Measurements from ENCODE around the gene IFT57. TPM values are rescaled to one million over a fixed set of nuclear protein-coding genes. Genes with fewer than 3 reads are reported as not detected.

IFT57 gene
- total and polyA plus RNA-seq, 9 of the 15 experiments (the other 6 are each of a cell fraction or from before 2014, with no cell fraction given) = 1.5 to 20.1 (median 9.9) TPM

DNA sequence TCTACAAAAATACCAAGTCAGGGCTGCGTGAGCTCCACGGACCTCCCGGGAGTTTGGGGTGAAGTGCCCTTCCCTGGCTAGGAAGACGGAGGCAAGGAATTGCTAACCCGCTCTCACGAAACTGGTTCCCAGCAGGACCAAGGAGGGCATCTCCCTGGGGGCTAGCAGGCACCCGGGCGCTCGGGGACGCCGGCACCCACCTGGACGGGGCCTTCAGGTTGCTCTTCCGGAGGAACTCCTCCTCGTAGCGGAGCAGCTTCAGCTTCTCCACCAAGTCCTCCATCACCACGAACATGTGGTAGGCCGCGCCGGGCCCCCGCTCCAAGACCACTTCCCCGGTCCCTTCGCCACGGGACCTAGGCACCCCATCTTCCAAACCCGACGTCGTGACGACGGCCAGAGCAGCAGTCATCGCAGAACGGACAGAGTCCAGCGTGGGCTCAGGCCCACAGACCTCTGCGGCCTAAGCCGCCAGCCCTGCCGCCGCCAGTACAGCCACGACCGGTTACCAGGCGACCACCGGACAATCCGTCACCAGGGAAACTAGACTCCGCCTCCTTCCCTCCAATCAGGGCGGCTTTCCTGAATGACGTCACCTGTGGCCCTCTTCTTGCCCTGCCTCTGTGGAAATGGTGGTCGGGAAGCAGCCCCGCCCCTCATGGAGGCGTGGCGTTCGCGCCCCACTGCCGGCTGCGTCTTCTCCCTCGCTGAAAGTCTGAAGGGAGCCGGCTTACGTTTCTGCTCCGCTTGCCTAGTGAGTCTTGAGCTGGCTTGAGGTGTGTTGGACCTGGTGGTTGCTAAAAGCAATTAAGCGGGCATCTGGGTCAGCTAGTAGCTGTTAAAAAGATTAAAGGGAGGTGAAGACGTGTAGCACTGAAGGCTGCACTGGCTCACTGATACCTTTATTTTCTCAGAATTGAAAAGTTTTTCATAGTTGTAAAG lies at the start of gene IFT57 (continued):
- TF ChIP-seq U2AF2 (optimal IDR thresholded peaks at IDR 0.05; ENCODE audit: low read depth, low read length) (no peak), ZNF263 (CRISPR knock-in tag; IDR thresholded peaks at IDR 0.05; ENCODE audit: borderline replicate concordance) (peak; percentile 52; the same call in 1 of the 2 replicates), RAD21 (CRISPR knock-in tag; conservative IDR thresholded peaks at IDR 0.05 in 1 of 2, IDR thresholded peaks at IDR 0.05 in 1 of 2) (peak in 1 of 2 experiments; percentile 11; a peak in 1 of 4 replicates), SIRT6 (IDR thresholded peaks at IDR 0.05; ENCODE audit: low read depth, low read length) (no peak), E2F5 (CRISPR knock-in tag; IDR thresholded peaks at IDR 0.05) (no peak), ZNF232 (CRISPR knock-in tag; IDR thresholded peaks at IDR 0.05) (0 out of 2 replicates have a peak, but pooled peaks have one; percentile 32), ZNF354B (CRISPR knock-in tag; IDR thresholded peaks at IDR 0.05) (no peak), HMG20B (CRISPR knock-in tag; IDR thresholded peaks at IDR 0.05) (no peak), NRF1 (conservative IDR thresholded peaks at IDR 0.05 in 1 of 2, IDR thresholded peaks at IDR 0.05 in 1 of 2) (peak in 1 of 2 experiments; percentile 60; a peak in 3 of 4 replicates), KLF6 (CRISPR knock-in tag; IDR thresholded peaks at IDR 0.05; ENCODE audit: borderline replicate concordance) (no peak), DDX20 (tag; IDR thresholded peaks at IDR 0.05; ENCODE audit: low read depth) (no peak), PHF8 (IDR thresholded peaks at IDR 0.05; ENCODE audit: borderline replicate concordance, low read length) (peak; percentile 80; the same call in 1 of the 2 replicates)
- TF ChIP-seq, protein P1, sequence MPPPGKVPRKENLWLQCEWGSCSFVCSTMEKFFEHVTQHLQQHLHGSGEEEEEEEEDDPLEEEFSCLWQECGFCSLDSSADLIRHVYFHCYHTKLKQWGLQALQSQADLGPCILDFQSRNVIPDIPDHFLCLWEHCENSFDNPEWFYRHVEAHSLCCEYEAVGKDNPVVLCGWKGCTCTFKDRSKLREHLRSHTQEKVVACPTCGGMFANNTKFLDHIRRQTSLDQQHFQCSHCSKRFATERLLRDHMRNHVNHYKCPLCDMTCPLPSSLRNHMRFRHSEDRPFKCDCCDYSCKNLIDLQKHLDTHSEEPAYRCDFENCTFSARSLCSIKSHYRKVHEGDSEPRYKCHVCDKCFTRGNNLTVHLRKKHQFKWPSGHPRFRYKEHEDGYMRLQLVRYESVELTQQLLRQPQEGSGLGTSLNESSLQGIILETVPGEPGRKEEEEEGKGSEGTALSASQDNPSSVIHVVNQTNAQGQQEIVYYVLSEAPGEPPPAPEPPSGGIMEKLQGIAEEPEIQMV (tag; conservative IDR thresholded peaks at IDR 0.05; ENCODE audit: low read depth) = no peak
- TF ChIP-seq, protein P2, sequence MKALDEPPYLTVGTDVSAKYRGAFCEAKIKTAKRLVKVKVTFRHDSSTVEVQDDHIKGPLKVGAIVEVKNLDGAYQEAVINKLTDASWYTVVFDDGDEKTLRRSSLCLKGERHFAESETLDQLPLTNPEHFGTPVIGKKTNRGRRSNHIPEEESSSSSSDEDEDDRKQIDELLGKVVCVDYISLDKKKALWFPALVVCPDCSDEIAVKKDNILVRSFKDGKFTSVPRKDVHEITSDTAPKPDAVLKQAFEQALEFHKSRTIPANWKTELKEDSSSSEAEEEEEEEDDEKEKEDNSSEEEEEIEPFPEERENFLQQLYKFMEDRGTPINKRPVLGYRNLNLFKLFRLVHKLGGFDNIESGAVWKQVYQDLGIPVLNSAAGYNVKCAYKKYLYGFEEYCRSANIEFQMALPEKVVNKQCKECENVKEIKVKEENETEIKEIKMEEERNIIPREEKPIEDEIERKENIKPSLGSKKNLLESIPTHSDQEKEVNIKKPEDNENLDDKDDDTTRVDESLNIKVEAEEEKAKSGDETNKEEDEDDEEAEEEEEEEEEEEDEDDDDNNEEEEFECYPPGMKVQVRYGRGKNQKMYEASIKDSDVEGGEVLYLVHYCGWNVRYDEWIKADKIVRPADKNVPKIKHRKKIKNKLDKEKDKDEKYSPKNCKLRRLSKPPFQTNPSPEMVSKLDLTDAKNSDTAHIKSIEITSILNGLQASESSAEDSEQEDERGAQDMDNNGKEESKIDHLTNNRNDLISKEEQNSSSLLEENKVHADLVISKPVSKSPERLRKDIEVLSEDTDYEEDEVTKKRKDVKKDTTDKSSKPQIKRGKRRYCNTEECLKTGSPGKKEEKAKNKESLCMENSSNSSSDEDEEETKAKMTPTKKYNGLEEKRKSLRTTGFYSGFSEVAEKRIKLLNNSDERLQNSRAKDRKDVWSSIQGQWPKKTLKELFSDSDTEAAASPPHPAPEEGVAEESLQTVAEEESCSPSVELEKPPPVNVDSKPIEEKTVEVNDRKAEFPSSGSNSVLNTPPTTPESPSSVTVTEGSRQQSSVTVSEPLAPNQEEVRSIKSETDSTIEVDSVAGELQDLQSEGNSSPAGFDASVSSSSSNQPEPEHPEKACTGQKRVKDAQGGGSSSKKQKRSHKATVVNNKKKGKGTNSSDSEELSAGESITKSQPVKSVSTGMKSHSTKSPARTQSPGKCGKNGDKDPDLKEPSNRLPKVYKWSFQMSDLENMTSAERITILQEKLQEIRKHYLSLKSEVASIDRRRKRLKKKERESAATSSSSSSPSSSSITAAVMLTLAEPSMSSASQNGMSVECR (CRISPR knock-in tag; IDR thresholded peaks at IDR 0.05) = peak; percentile 82
- TF ChIP-seq, protein P3, sequence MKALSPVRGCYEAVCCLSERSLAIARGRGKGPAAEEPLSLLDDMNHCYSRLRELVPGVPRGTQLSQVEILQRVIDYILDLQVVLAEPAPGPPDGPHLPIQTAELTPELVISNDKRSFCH (CRISPR knock-in tag; IDR thresholded peaks at IDR 0.05) = no peak
- TF ChIP-seq, protein P3 (tag; IDR thresholded peaks at IDR 0.05) = 0 out of 2 replicates have a peak, but pooled peaks have one; percentile 36
